Body of pancreas (tissue), 4 donors: ENCODE data around the gene IGFN1. TPM values are rescaled to one million over a fixed set of nuclear protein-coding genes. Genes with fewer than 3 reads are reported as not detected.

ENCODE experiments used
- ATAC-seq: fragments of 150-250 bp; one replicate; pipeline ENCODE4 v1.9.1; 2016
- DNase-seq, 4 donors: peaks; one replicate each; pipeline ENCODE4 v3.0.0-alpha.2; 2019
- H3K27ac ChIP-seq, 4 donors: fragments of 200-600 bp; sonication (generic); 1 replicate in 3 of 4; 2 replicates in 1 of 4; pipeline versions ENCODE4 v1.5.1 to v1.6.1; 2016 to 2019; ENCODE audit warnings: mild to moderate bottlenecking in 1 of 4, mixed read lengths in 1 of 4, moderate library complexity in 1 of 4
- H3K27me3 ChIP-seq, 2 donors: fragments of 200-600 bp; sonication (generic); one replicate each; pipeline ENCODE4 v1.6.0; 2016; ENCODE audit warnings: mild to moderate bottlenecking in 1 of 2
- H3K36me3 ChIP-seq, 2 donors: fragments of 200-600 bp; sonication (generic); replicated peaks in 1 of 2; 2 replicates each; pipeline ENCODE4 v1.5.1; 2016; ENCODE audit warnings: low read depth in 2 of 2; ENCODE audit not compliant: insufficient read depth in 1 of 2
- H3K4me1 ChIP-seq: fragments of 200-600 bp; sonication (generic); one replicate; pipeline ENCODE4 v1.6.0; 2016
- H3K4me3 ChIP-seq, 2 donors: fragments of 200-600 bp; sonication (generic); 1 replicate in 1 of 2; 2 replicates in 1 of 2; pipeline ENCODE4 v1.5.1; 2016 to 2019
- H3K9me3 ChIP-seq, 3 donors: fragments of 200-600 bp; sonication (generic); 1 replicate in 2 of 3; 2 replicates in 1 of 3; pipeline ENCODE4 v1.5.1; 2016
- POLR2A ChIP-seq, 3 donors: fragments of 450-650 bp; IDR thresholded peaks; one replicate each; pipeline ENCODE4 v1.6.1; 2016; ENCODE audit warnings: antibody characterized with exemption in 3 of 3, mild to moderate bottlenecking in 2 of 3
- WGBS, 2 donors: methylation state at CpG; one replicate each; pipeline ENCODE4 v1.1.5; 2017; 5-methylcytosine and 5-hydroxymethylcytosine counted together
- intact Hi-C: fragments of 100-400 bp; cut with DNase I; formaldehyde crosslinking; loops from one replicate; pipeline ENCODE4 v1.15.1; 2023
- total RNA-seq, 2 donors: library from RNA; depleted of rRNA; stranded (reverse); fragments of >200 nt; gene quantifications; one replicate each; pipeline ENCODE4 v1.1.0, GENCODE V29; 2016
- TF ChIP-seq, protein P1 (sequence below), 7 experiments: fragments of 450-650 bp in 4 of 7; fragments of 200-600 bp in 3 of 7; sonication (generic) in 3 of 7; IDR thresholded peaks; one replicate each; pipeline ENCODE4 v1.5.1; 2016 to 2019; ENCODE audit warnings: antibody characterized with exemption in 7 of 7

The IGFN1 gene
- total RNA-seq, 2 donors from 2014 or later = 6.9 to 23.1 TPM

- ATAC-seq (no peak), DNase-seq (no peak)
- Histone ChIP-seq H3K4me3 (no peak overlapping the region), H3K27me3 (no peaks in the 10 kb centered on the region), H3K9me3 (no peaks in the 10 kb centered on the region), H3K27ac (no peak overlapping the region), H3K4me1 (no peaks in the 10 kb centered on the region), H3K36me3 (no peaks in the 10 kb centered on the region)
- no peak for TF ChIP-seq POLR2A (IDR thresholded peaks at IDR 0.05)
- TF ChIP-seq, protein P1, sequence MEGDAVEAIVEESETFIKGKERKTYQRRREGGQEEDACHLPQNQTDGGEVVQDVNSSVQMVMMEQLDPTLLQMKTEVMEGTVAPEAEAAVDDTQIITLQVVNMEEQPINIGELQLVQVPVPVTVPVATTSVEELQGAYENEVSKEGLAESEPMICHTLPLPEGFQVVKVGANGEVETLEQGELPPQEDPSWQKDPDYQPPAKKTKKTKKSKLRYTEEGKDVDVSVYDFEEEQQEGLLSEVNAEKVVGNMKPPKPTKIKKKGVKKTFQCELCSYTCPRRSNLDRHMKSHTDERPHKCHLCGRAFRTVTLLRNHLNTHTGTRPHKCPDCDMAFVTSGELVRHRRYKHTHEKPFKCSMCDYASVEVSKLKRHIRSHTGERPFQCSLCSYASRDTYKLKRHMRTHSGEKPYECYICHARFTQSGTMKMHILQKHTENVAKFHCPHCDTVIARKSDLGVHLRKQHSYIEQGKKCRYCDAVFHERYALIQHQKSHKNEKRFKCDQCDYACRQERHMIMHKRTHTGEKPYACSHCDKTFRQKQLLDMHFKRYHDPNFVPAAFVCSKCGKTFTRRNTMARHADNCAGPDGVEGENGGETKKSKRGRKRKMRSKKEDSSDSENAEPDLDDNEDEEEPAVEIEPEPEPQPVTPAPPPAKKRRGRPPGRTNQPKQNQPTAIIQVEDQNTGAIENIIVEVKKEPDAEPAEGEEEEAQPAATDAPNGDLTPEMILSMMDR (IDR thresholded peaks at IDR 0.05) = no peak
- intact Hi-C loops = loop anchor here (10.0 kb wide), 2 partner anchors 127 to 247 kb away; no protein-coding TSS in a partner anchor
- 76 to 89% methylated on average over 1 to 10 of the region's 10 CpGs for WGBS, 2 donors
These were observed 30.7 kb downstream of the IGFN1 start for GRCh38 chr1:201221201-201221846.

- Histone ChIP-seq H3K9me3 (no peaks in the 10 kb centered on the region), H3K27me3 (no peaks in the 10 kb centered on the region), H3K4me1 (no peaks in the 10 kb centered on the region), H3K36me3 (no peaks in the 10 kb centered on the region), H3K4me3 (no peak overlapping the region), H3K27ac (no peak overlapping the region)
- TF ChIP-seq POLR2A (IDR thresholded peaks at IDR 0.05) = no peak
- TF ChIP-seq, protein P1 (IDR thresholded peaks at IDR 0.05) = no peak
- no peak for DNase-seq
- intact Hi-C loops = loop anchor here (10.0 kb wide), 2 partner anchors 127 to 247 kb away; no protein-coding TSS in a partner anchor
- no peak for ATAC-seq
- 80 to 84% methylated on average over 4 to 6 of the region's 6 CpGs for WGBS, 2 donors
These were observed 31.5 kb downstream of the IGFN1 start for GRCh38 chr1:201222125-201222524.

DNA sequence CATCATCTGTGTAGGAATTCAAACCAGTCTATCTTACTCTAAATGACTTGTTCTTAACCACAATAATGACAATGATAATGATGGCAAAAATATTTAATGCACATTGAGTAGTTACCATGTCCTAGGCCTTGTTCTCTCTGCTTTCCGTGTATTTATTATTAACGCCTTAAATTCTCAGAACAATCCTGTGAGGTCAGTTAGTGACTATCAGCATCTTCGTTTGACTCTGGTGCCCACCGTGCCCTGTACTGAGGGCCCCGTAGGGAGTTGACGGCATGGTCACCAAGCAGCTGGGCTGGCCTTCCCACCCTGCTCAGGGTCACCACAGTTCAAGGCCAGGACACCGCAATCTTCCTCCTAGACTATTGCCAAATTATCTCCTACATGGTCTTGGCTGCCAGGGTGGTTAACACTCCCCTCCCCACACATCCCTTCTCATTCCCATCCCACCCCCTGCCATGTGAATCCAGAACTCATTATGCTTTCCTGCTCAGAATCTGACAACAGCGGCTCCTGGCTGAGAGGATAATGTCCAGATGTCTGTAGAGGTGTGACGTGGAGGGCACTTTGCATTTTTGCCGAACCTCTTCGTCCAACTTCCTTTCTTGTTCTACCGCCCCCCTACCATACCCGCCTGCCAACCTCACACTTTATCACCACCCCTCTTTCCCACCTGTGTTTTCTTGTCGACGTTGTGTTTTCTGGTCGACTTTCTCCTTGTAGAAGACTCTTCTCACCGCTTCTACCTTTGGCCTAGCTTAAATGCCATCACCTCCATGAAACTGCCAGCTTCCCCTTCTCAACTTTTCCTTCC lies 33.4 kb downstream of the IGFN1 start:
- no peaks in the 10 kb centered on the region for H3K9me3 ChIP-seq
- TF ChIP-seq, protein P1 (IDR thresholded peaks at IDR 0.05) = no peak
- intact Hi-C loops = loop anchor here (10.0 kb wide), 2 partner anchors 129 to 249 kb away; no protein-coding TSS in a partner anchor
- H3K4me3 ChIP-seq = no peak overlapping the region
- no peak overlapping the region for H3K27ac ChIP-seq
- 83 to 84% methylated on average over 17 of the region's 17 CpGs for WGBS, 2 donors
- ATAC-seq (no peak), DNase-seq (no peak)
- H3K27me3 ChIP-seq = no peaks in the 10 kb centered on the region
- no peaks in the 10 kb centered on the region for H3K36me3 ChIP-seq
- H3K4me1 ChIP-seq = no peaks in the 10 kb centered on the region

DNA sequence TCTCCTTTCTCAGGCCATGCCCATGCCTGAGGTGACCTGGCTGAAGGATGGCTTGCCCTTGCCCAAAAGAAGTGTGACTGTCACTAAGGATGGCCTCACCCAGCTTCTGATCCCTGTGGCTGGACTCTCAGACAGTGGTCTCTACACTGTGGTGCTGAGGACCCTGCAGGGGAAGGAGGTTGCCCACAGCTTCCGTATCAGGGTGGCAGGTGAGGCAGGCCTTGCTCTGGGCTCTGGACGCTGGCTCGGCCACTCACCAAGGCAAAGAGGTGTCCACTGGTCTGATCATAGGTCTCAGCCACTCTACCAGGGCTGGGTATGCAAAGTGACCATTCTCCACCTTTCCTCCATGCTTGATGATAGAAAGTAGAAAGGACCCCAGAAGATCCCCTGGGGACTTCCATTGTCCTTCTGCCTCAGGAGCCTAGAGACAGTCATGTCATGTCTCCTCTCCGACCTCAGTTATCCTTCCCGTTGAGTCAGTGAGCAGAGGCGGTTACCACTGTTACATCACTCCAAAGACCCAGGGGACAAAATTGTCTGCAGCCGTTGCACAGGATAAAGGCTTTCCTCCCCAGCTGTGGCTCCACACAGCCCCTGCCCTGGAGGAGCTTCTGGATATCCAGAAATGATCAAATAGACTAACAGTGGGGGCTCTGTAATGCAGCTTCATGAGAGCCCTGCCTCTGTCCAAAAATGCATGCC lies 34.2 kb downstream of the IGFN1 start:
- no peaks in the 10 kb centered on the region for H3K27me3 ChIP-seq
- no peak overlapping the region for H3K4me3 ChIP-seq
- TF ChIP-seq, protein P1 (IDR thresholded peaks at IDR 0.05) = no peak
- DNase-seq (no peak), ATAC-seq (no peak)
- no peaks in the 10 kb centered on the region for H3K9me3 ChIP-seq
- intact Hi-C loops = loop anchor here (10.0 kb wide), 2 partner anchors 130 to 250 kb away; no protein-coding TSS in a partner anchor
- WGBS, 2 donors = 73 to 81% methylated on average over 6 to 7 of the region's 7 CpGs
- no peaks in the 10 kb centered on the region for H3K4me1 ChIP-seq
- H3K27ac ChIP-seq = no peak overlapping the region
- no peaks in the 10 kb centered on the region for H3K36me3 ChIP-seq
